H9 (cell line): Measurements from ENCODE around the gene BTBD7. TPM values are rescaled to one million over a fixed set of nuclear protein-coding genes. Genes with fewer than 3 reads are reported as not detected.

Experiments
- DNase-seq: peaks from one replicate; pipeline ENCODE4 v3.0.0-alpha.2; 2017
- H2AFZ ChIP-seq: one replicate; pipeline ENCODE4 v1.6.1; 2013; ENCODE audit warnings: mild to moderate bottlenecking, low read length, control low read depth, moderate library complexity
- H2AK5ac ChIP-seq: 2 replicates; pipeline ENCODE4 v1.6.1; 2013; ENCODE audit warnings: low read length, control low read depth, mixed read lengths; ENCODE audit not compliant: insufficient read length
- H2BK120ac ChIP-seq: one replicate; pipeline ENCODE4 v1.6.1; 2013; ENCODE audit warnings: low read depth, mild to moderate bottlenecking, low read length, control low read depth, inconsistent platforms; ENCODE audit not compliant: poor library complexity, severe bottlenecking
- H2BK12ac ChIP-seq: 2 replicates; pipeline ENCODE4 v1.6.1; 2013; ENCODE audit warnings: low read length, control low read depth, mixed read lengths, low read depth; ENCODE audit not compliant: insufficient read length
- H2BK15ac ChIP-seq: 2 replicates; pipeline ENCODE4 v1.6.1; 2013; ENCODE audit warnings: low read depth, low read length, control low read depth
- H2BK20ac ChIP-seq: one replicate; pipeline ENCODE4 v1.6.1; 2013; ENCODE audit warnings: low read depth, mild to moderate bottlenecking, low read length, control low read depth, inconsistent platforms; ENCODE audit not compliant: poor library complexity, severe bottlenecking
- H2BK5ac ChIP-seq: 2 replicates; pipeline ENCODE4 v1.6.1; 2013; ENCODE audit warnings: low read length, control low read depth, mixed read lengths; ENCODE audit not compliant: insufficient read length
- H3K14ac ChIP-seq: 2 replicates; pipeline ENCODE4 v1.6.1; 2013; ENCODE audit warnings: low read length, control low read depth; ENCODE audit not compliant: insufficient read depth
- H3K18ac ChIP-seq: 2 replicates; pipeline ENCODE4 v1.6.1; 2013; ENCODE audit warnings: low read depth, mild to moderate bottlenecking, mixed read lengths, low read length, control low read depth; ENCODE audit not compliant: insufficient read length
- H3K23ac ChIP-seq: 2 replicates; pipeline ENCODE4 v1.6.1; 2013; ENCODE audit warnings: low read length, control low read depth, mixed read lengths, low read depth; ENCODE audit not compliant: insufficient read length
- H3K23me2 ChIP-seq: 2 replicates; pipeline ENCODE4 v1.6.1; 2013; ENCODE audit warnings: low read depth, mild to moderate bottlenecking, mixed read lengths, low read length, control low read depth; ENCODE audit not compliant: insufficient read length, poor library complexity, severe bottlenecking
- H3K27ac ChIP-seq: 2 replicates; pipeline ENCODE4 v1.5.1; 2013; ENCODE audit warnings: low read length, control low read depth, mixed read lengths, low read depth; ENCODE audit not compliant: insufficient read length
- H3K27me3 ChIP-seq: 2 replicates; pipeline ENCODE4 v1.6.1; 2013; ENCODE audit warnings: low read length, control low read depth, inconsistent platforms; ENCODE audit not compliant: insufficient read depth
- H3K4ac ChIP-seq: 2 replicates; pipeline ENCODE4 v1.6.1; 2013; ENCODE audit warnings: low read depth, mild to moderate bottlenecking, control low read depth, inconsistent platforms, low read length, moderate library complexity
- H3K4me1 ChIP-seq: 2 replicates; pipeline ENCODE4 v1.6.1; 2013; ENCODE audit warnings: low read length, control low read depth, inconsistent platforms; ENCODE audit not compliant: insufficient read depth
- H3K4me2 ChIP-seq: 2 replicates; pipeline ENCODE4 v1.6.1; 2013; ENCODE audit warnings: low read length, control low read depth, mixed read lengths; ENCODE audit not compliant: insufficient read length, insufficient read depth
- H3K56ac ChIP-seq: 2 replicates; pipeline ENCODE4 v1.6.1; 2013; ENCODE audit warnings: low read depth, mild to moderate bottlenecking, mixed read lengths, low read length, control low read depth; ENCODE audit not compliant: insufficient read length
- H3K79me1 ChIP-seq: 2 replicates; pipeline ENCODE4 v1.6.1; 2013; ENCODE audit warnings: low read depth, mild to moderate bottlenecking, moderate library complexity, low read length, control low read depth, inconsistent platforms; ENCODE audit not compliant: insufficient read depth, poor library complexity, severe bottlenecking
- H3K79me2 ChIP-seq: 2 replicates; pipeline ENCODE4 v1.6.1; 2013; ENCODE audit warnings: low read length, control low read depth, inconsistent platforms; ENCODE audit not compliant: insufficient read depth
- H3K9ac ChIP-seq: 2 replicates; pipeline ENCODE4 v1.6.1; 2013; ENCODE audit warnings: low read length, control low read depth, mixed read lengths; ENCODE audit not compliant: insufficient read length; ENCODE audit errors: extremely low read depth
- H3K9me3 ChIP-seq: one replicate; pipeline ENCODE4 v1.6.1; 2013; ENCODE audit warnings: low read depth, low read length, inconsistent platforms; ENCODE audit not compliant: control insufficient read depth
- H3T11ph ChIP-seq: one replicate; pipeline ENCODE4 v1.6.1; 2013; ENCODE audit warnings: mild to moderate bottlenecking, low read length, control low read depth, inconsistent platforms
- H4K20me1 ChIP-seq: one replicate; pipeline ENCODE4 v1.6.1; 2013; ENCODE audit not compliant: control insufficient read depth, insufficient read length, insufficient read depth
- H4K5ac ChIP-seq: 2 replicates; pipeline ENCODE4 v1.6.1; 2013; ENCODE audit warnings: low read depth, mild to moderate bottlenecking, mixed read lengths, low read length, control low read depth; ENCODE audit not compliant: insufficient read length
- H4K8ac ChIP-seq: replicated peaks from 2 replicates; pipeline ENCODE4 v1.6.1; 2013; ENCODE audit warnings: low read length, control low read depth, mixed read lengths, low read depth; ENCODE audit not compliant: insufficient read length
- H4K91ac ChIP-seq: 2 replicates; pipeline ENCODE4 v1.6.1; 2013; ENCODE audit warnings: low read depth, mild to moderate bottlenecking, moderate library complexity, mixed read lengths, low read length, control low read depth; ENCODE audit not compliant: insufficient read length
- H3K27ac Mint-ChIP-seq, 3 experiments: 2 replicates in 2 of 3; 3 replicates in 1 of 3; pipeline ENCODE4 v1.8.0; 2020 to 2021; ENCODE audit warnings: mixed read lengths in 3 of 3, mild to moderate bottlenecking in 1 of 3, moderate library complexity in 1 of 3
- H3K27me3 Mint-ChIP-seq: 2 replicates; pipeline ENCODE4 v1.8.0; 2021; ENCODE audit warnings: low read depth, mild to moderate bottlenecking, moderate library complexity, mixed read lengths
- H3K36me3 Mint-ChIP-seq, 3 experiments: 2 replicates in 2 of 3; 3 replicates in 1 of 3; pipeline ENCODE4 v1.8.0; 2020 to 2021; ENCODE audit warnings: low read depth in 3 of 3, mixed read lengths in 3 of 3; ENCODE audit not compliant: insufficient read depth in 1 of 3
- H3K4me1 Mint-ChIP-seq, 2 experiments: 2 replicates each; pipeline ENCODE4 v1.8.0; 2020; ENCODE audit warnings: mixed read lengths in 2 of 2
- H3K4me3 Mint-ChIP-seq, 2 experiments: 2 replicates in 1 of 2; 3 replicates in 1 of 2; pipeline ENCODE4 v1.8.0; 2020 to 2021; ENCODE audit warnings: mild to moderate bottlenecking in 2 of 2, mixed read lengths in 2 of 2, moderate library complexity in 1 of 2
- H3K9me3 Mint-ChIP-seq, 2 experiments: 2 replicates in 1 of 2; 3 replicates in 1 of 2; pipeline ENCODE4 v1.8.0; 2020; ENCODE audit warnings: mild to moderate bottlenecking in 2 of 2, mixed read lengths in 2 of 2, moderate library complexity in 1 of 2
- CTCF ChIP-seq: fragments of 200-600 bp; sonication (generic); conservative IDR thresholded peaks from 3 replicates; pipeline ENCODE4 v1.8.0; 2021; ENCODE audit warnings: antibody characterized with exemption, mild to moderate bottlenecking
- WGBS: extraction: QIAGEN DNeasy Blood & Tissue Kit; methylation state at CpG from one replicate; pipeline ENCODE4 v1.1.7; 2013; ENCODE audit warnings: missing lambda C conversion rate, low lambda C conversion rate, mixed read lengths; ENCODE audit not compliant: insufficient read length; ENCODE audit errors: extremely low coverage; 5-methylcytosine and 5-hydroxymethylcytosine counted together
- total RNA-seq: library from RNA; stranded (reverse); gene quantifications from 2 replicates; pipeline ENCODE4 v1.2.1, GENCODE V29; 2021

BTBD7 gene
- total RNA-seq, 1 experiment from 2014 or later = 44.1 TPM

GRCh38 chr14:93285044-93285443, 47.8 kb downstream of the BTBD7 start:
- Histone ChIP-seq H3K79me1 (no peaks in the 10 kb centered on the region), H2AK5ac (no peak overlapping the region), H3K56ac (no peak overlapping the region), H3K23me2 (no peaks in the 10 kb centered on the region), H3T11ph (no peak overlapping the region), H3K4me2 (no peak overlapping the region), H4K91ac (no peak overlapping the region), H3K4ac (no peak overlapping the region), H2AFZ (no peak overlapping the region), H4K5ac (no peak overlapping the region), H4K20me1 (no peaks in the 10 kb centered on the region), H2BK15ac (no peak overlapping the region), H3K79me2 (no peaks in the 10 kb centered on the region), H3K23ac (no peak overlapping the region), H3K4me1 (no peaks in the 10 kb centered on the region), H2BK20ac (no peak overlapping the region), H3K18ac (no peak overlapping the region), H3K9me3 (no peaks in the 10 kb centered on the region), H2BK5ac (no peak overlapping the region), H3K27ac (no peak overlapping the region), H4K8ac (no peak overlapping the region), H2BK12ac (no peak overlapping the region), H2BK120ac (no peak overlapping the region), H3K14ac (no peak overlapping the region), H3K27me3 (no peaks in the 10 kb centered on the region), H3K9ac (no peak overlapping the region)
- no peak for DNase-seq
- WGBS = no CpG with 5 or more reads among the region's 2 CpGs
- Mint-ChIP-seq H3K4me1 (peaks cover 6 to 8% of the 10 kb centered on the region in 2 experiments), H3K9me3 (no peaks in the 10 kb centered on the region), H3K27ac (no peak overlapping the region), H3K4me3 (no peak overlapping the region), H3K27me3 (no peaks in the 10 kb centered on the region), H3K36me3 (peaks cover 0 to 12% (median 8%) of the 10 kb centered on the region in 3 experiments; a peak in 2 of 7 replicates)
- no peak for TF ChIP-seq CTCF
